ENCODE measurements around the gene NCOA6. TPM values are rescaled to one million over a fixed set of nuclear protein-coding genes. Genes with fewer than 3 reads are reported as not detected.
A peak's percentile ranks its signal among the peaks of the same experiment; 100 is the strongest.

NCOA6 gene
- total and polyA plus RNA-seq, 7 experiments from 2014 or later, result 4.6 to 31.9 (median 26.5) TPM

GRCh38 chr20:34691838-34692237 lies 133.6 kb downstream of the NCOA6 start:
- H3K27me3 Mint-ChIP-seq, result peaks cover 0 to 5% (median 0%) of the 10 kb centered on the region in 5 donors
- intact Hi-C loops (cut with micrococcal nuclease), result no loop called here
- no peak overlapping the region for H3K4me3 ChIP-seq (ENCODE audit: low read length)
- ChIA-PET CTCF (no interaction called here), POLR2A (no interaction called here)
- ATAC-seq, result no peak
- H3K36me3 ChIP-seq (ENCODE audit: control insufficient read depth in 2 of 3, insufficient read depth in 3 of 3, low read length in 3 of 3), result no peaks in the 10 kb centered on the region
- no peaks in the 10 kb centered on the region for H3K36me3 Mint-ChIP-seq
- no peak overlapping the region for H3K4me3 Mint-ChIP-seq
- no peak for DNase-seq
- H3K9me3 Mint-ChIP-seq, result peaks cover 0 to 1% (median 0%) of the 10 kb centered on the region in 11 donors
- H3K4me1 Mint-ChIP-seq, result peaks cover 0 to 4% (median 0%) of the 10 kb centered on the region in 7 donors
- no peaks in the 10 kb centered on the region for H3K9me3 ChIP-seq (ENCODE audit: control insufficient read depth in 2 of 3, low read length in 3 of 3)
- no peak overlapping the region for H3K27ac ChIP-seq (ENCODE audit: low read depth, low read length)
- no peaks in the 10 kb centered on the region for H3K4me1 ChIP-seq (ENCODE audit: control insufficient read depth in 2 of 2, insufficient read depth in 2 of 2, low read length in 2 of 2)
- H3K27ac Mint-ChIP-seq, result no peak overlapping the region
- no peaks in the 10 kb centered on the region for H3K27me3 ChIP-seq (ENCODE audit: control insufficient read depth in 2 of 2, insufficient read depth in 2 of 2, low read length in 2 of 2)

- Mint-ChIP-seq H3K27ac (no peak overlapping the region), H3K4me3 (no peak overlapping the region), H3K4me1 (peaks cover 0 to 4% (median 0%) of the 10 kb centered on the region in 7 donors), H3K36me3 (no peaks in the 10 kb centered on the region), H3K9me3 (peaks cover 0 to 1% (median 0%) of the 10 kb centered on the region in 11 donors), H3K27me3 (peaks cover 0 to 3% (median 0%) of the 10 kb centered on the region in 5 donors)
- intact Hi-C loops (cut with micrococcal nuclease), result no loop called here
- ChIA-PET CTCF (interaction anchor here (1.1 kb wide), 1 partner anchor 17 kb away, joined by 3 read pairs; no protein-coding TSS in a partner anchor), POLR2A (interaction anchor here (0.8 to 1.1 kb wide), 2 partner anchors 9 kb away, joined by 3 to 4 read pairs; no protein-coding TSS in a partner anchor)
- Histone ChIP-seq H3K9me3 (ENCODE audit: control insufficient read depth in 2 of 3, low read length in 3 of 3) (no peaks in the 10 kb centered on the region), H3K27ac (ENCODE audit: low read depth, low read length) (no peak overlapping the region), H3K4me1 (ENCODE audit: control insufficient read depth in 2 of 2, insufficient read depth in 2 of 2, low read length in 2 of 2) (no peaks in the 10 kb centered on the region), H3K4me3 (ENCODE audit: low read length) (no peak overlapping the region), H3K36me3 (ENCODE audit: control insufficient read depth in 2 of 3, insufficient read depth in 3 of 3, low read length in 3 of 3) (no peaks in the 10 kb centered on the region), H3K27me3 (ENCODE audit: control insufficient read depth in 2 of 2, insufficient read depth in 2 of 2, low read length in 2 of 2) (no peaks in the 10 kb centered on the region)
- DNase-seq, result no peak
- ATAC-seq, result no peak
These were observed 136.0 kb downstream of the NCOA6 start for GRCh38 chr20:34689486-34689885.

GRCh38 chr20:34683667-34684066 lies 141.8 kb downstream of the NCOA6 start:
- H3K27ac Mint-ChIP-seq, result no peak overlapping the region

GRCh38 chr20:34680586-34681175 lies 144.8 kb downstream of the NCOA6 start:
- H3K4me3 ChIP-seq (ENCODE audit: low read length), result no peak overlapping the region
- H3K27ac ChIP-seq (ENCODE audit: low read depth, low read length), result no peak overlapping the region
- H3K36me3 ChIP-seq (ENCODE audit: control insufficient read depth in 2 of 3, insufficient read depth in 3 of 3, low read length in 3 of 3), result no peaks in the 10 kb centered on the region
- Mint-ChIP-seq H3K36me3 (peaks cover 0 to 2% (median 0%) of the 10 kb centered on the region in 5 donors), H3K27ac (no peak overlapping the region), H3K27me3 (no peaks in the 10 kb centered on the region), H3K4me3 (peak overlapping the region in 1 of 10 donors; percentile 56), H3K9me3 (no peaks in the 10 kb centered on the region), H3K4me1 (peaks cover 9 to 21% (median 18%) of the 10 kb centered on the region in 7 donors)
- DNase-seq (no peak), ATAC-seq (no peak)
- peaks cover 4 to 5% of the 10 kb centered on the region in 2 donors for H3K4me1 ChIP-seq (ENCODE audit: control insufficient read depth in 2 of 2, insufficient read depth in 2 of 2, low read length in 2 of 2)
- intact Hi-C loops (cut with micrococcal nuclease), result no loop called here
- ChIA-PET POLR2A (interaction anchor here (1.1 kb wide), 1 partner anchor 9 kb away, joined by 4 read pairs; no protein-coding TSS in a partner anchor), CTCF (interaction anchor here (0.6 to 1.2 kb wide), 4 partner anchors 27 to 142 kb away, joined by 3 to 4 read pairs (median 3); no protein-coding TSS in a partner anchor)
- H3K9me3 ChIP-seq (ENCODE audit: control insufficient read depth in 2 of 3, low read length in 3 of 3), result no peaks in the 10 kb centered on the region
- H3K27me3 ChIP-seq (ENCODE audit: control insufficient read depth in 2 of 2, insufficient read depth in 2 of 2, low read length in 2 of 2), result no peaks in the 10 kb centered on the region

More at GRCh38 chr20:34683667-34684066, 141.8 kb downstream of the NCOA6 start:
- H3K4me1 Mint-ChIP-seq, result peaks cover 0 to 11% (median 0%) of the 10 kb centered on the region in 7 donors
- Histone ChIP-seq H3K9me3 (ENCODE audit: control insufficient read depth in 2 of 3, low read length in 3 of 3) (no peaks in the 10 kb centered on the region), H3K36me3 (ENCODE audit: control insufficient read depth in 2 of 3, insufficient read depth in 3 of 3, low read length in 3 of 3) (no peaks in the 10 kb centered on the region), H3K4me1 (ENCODE audit: control insufficient read depth in 2 of 2, insufficient read depth in 2 of 2, low read length in 2 of 2) (no peaks in the 10 kb centered on the region), H3K27me3 (ENCODE audit: control insufficient read depth in 2 of 2, insufficient read depth in 2 of 2, low read length in 2 of 2) (no peaks in the 10 kb centered on the region), H3K4me3 (ENCODE audit: low read length) (no peak overlapping the region), H3K27ac (ENCODE audit: low read depth, low read length) (no peak overlapping the region)
- POLR2A ChIA-PET, result no interaction called here
- DNase-seq (no peak), ATAC-seq (no peak)
- H3K9me3 Mint-ChIP-seq, result peaks cover 0 to 1% (median 0%) of the 10 kb centered on the region in 11 donors
- H3K4me3 Mint-ChIP-seq, result no peak overlapping the region
- CTCF ChIA-PET, result no interaction called here
- H3K27me3 Mint-ChIP-seq, result no peaks in the 10 kb centered on the region
- intact Hi-C loops (cut with micrococcal nuclease), result no loop called here
- H3K36me3 Mint-ChIP-seq, result no peaks in the 10 kb centered on the region

- intact Hi-C loops (cut with micrococcal nuclease), result loop anchor here (1.0 to 10.0 kb wide), 13 partner anchors 27 to 1278 kb away; partner anchors contain the start of genes DYNLRB1 (in 2 of the 2), RALY (in 2 of the 2), TP53INP2 (in 2 of the 2) and AHCY (in 1 of the 2)
- Mint-ChIP-seq H3K9me3 (no peaks in the 10 kb centered on the region), H3K27me3 (no peaks in the 10 kb centered on the region), H3K4me1 (peaks cover 14 to 37% (median 24%) of the 10 kb centered on the region in 7 donors), H3K4me3 (peak within 1 kb of the TSS; percentile 95 to 99 (median 96)), H3K27ac (peak within 1 kb of the TSS; percentile 85 to 98 (median 97)), H3K36me3 (peaks cover 0 to 4% (median 0%) of the 10 kb centered on the region in 5 donors)
- no peaks in the 10 kb centered on the region for H3K36me3 ChIP-seq (ENCODE audit: control insufficient read depth in 2 of 3, insufficient read depth in 3 of 3, low read length in 3 of 3)
- H3K4me3 ChIP-seq (ENCODE audit: low read length), result peak within 1 kb of the TSS; percentile 63
- H3K27ac ChIP-seq (ENCODE audit: low read depth, low read length), result peak within 1 kb of the TSS; percentile 95
- peak; percentile 99 for ATAC-seq
- peak; percentile 88 to 97 (median 96) for DNase-seq
- no peaks in the 10 kb centered on the region for H3K27me3 ChIP-seq (ENCODE audit: control insufficient read depth in 2 of 2, insufficient read depth in 2 of 2, low read length in 2 of 2)
- ChIA-PET POLR2A (interaction anchor here (0.6 to 1.8 kb wide), 8 partner anchors 11 to 1278 kb away, joined by 3 to 14 read pairs (median 3); partner anchors contain the start of genes AHCY, EIF2S2, SCAND1 and TP53INP2), CTCF (interaction anchor here (1.6 kb wide), 1 partner anchor 31 kb away, joined by 3 read pairs; no protein-coding TSS in a partner anchor)
- no peaks in the 10 kb centered on the region for H3K9me3 ChIP-seq (ENCODE audit: control insufficient read depth in 2 of 3, low read length in 3 of 3)
- peaks cover 4 to 5% of the 10 kb centered on the region in 2 donors for H3K4me1 ChIP-seq (ENCODE audit: control insufficient read depth in 2 of 2, insufficient read depth in 2 of 2, low read length in 2 of 2)
These were observed 148.6 kb downstream of the NCOA6 start, which contains the start of gene PIGU for GRCh38 chr20:34676642-34677373. Gene PIGU, minus strand, starts transcription at chr20:34677092. Its CDS starts 7 bp downstream, at chr20:34677085.

- DNase-seq (peak in 2 of 9 donors; percentile 2 to 4), ATAC-seq (no peak)
- Mint-ChIP-seq H3K4me3 (peak overlapping the region; percentile 95 to 99 (median 96)), H3K36me3 (peaks cover 0 to 4% (median 0%) of the 10 kb centered on the region in 5 donors), H3K27me3 (no peaks in the 10 kb centered on the region), H3K9me3 (no peaks in the 10 kb centered on the region), H3K27ac (peak overlapping the region; percentile 85 to 98 (median 97)), H3K4me1 (peaks cover 14 to 37% (median 24%) of the 10 kb centered on the region in 7 donors)
- no peaks in the 10 kb centered on the region for H3K36me3 ChIP-seq (ENCODE audit: control insufficient read depth in 2 of 3, insufficient read depth in 3 of 3, low read length in 3 of 3)
- H3K27ac ChIP-seq (ENCODE audit: low read depth, low read length), result peak overlapping the region; percentile 95
- H3K27me3 ChIP-seq (ENCODE audit: control insufficient read depth in 2 of 2, insufficient read depth in 2 of 2, low read length in 2 of 2), result no peaks in the 10 kb centered on the region
- ChIA-PET POLR2A (interaction anchor here (1.3 kb wide), 2 partner anchors 35 to 564 kb away, joined by 3 to 8 read pairs; partner anchors contain the start of gene EIF2S2), CTCF (no interaction called here)
- H3K4me1 ChIP-seq (ENCODE audit: control insufficient read depth in 2 of 2, insufficient read depth in 2 of 2, low read length in 2 of 2), result peaks cover 4 to 5% of the 10 kb centered on the region in 2 donors
- H3K4me3 ChIP-seq (ENCODE audit: low read length), result peak overlapping the region; percentile 63
- H3K9me3 ChIP-seq (ENCODE audit: control insufficient read depth in 2 of 3, low read length in 3 of 3), result no peaks in the 10 kb centered on the region
- intact Hi-C loops (cut with micrococcal nuclease), result loop anchor here in 1 of 2 donors (2.0 to 10.0 kb wide), 5 partner anchors 149 to 1279 kb away; partner anchors contain the start of genes CHMP4B, NCOA6, SCAND1 and UQCC1
These were observed 149.3 kb downstream of the NCOA6 start for GRCh38 chr20:34675993-34676641.

All from naive thymus-derived CD4-positive, alpha-beta T cell (primary cell).